Ovary (tissue), 9 donors: ENCODE results near the gene PRR5. TPM values are rescaled to one million over a fixed set of nuclear protein-coding genes. Genes with fewer than 3 reads are reported as not detected.

Source experiments
- DNase-seq, 5 donors: peaks; one replicate each; pipeline ENCODE4 v3.0.0-alpha.2; 2019 to 2020
- H3K27ac ChIP-seq, 2 donors: fragments of 200-600 bp; one replicate each; pipeline versions ENCODE4 v1.5.1 to v1.8.0; 2019 to 2022
- H3K27me3 ChIP-seq: fragments of 200-600 bp; one replicate; pipeline ENCODE4 v1.8.0; 2022
- H3K36me3 ChIP-seq: fragments of 200-600 bp; sonication (generic); one replicate; pipeline ENCODE4 v1.5.1; 2019
- H3K4me1 ChIP-seq: one replicate; pipeline ENCODE4 v1.8.1; 2013; ENCODE audit warnings: mild to moderate bottlenecking, moderate library complexity; ENCODE audit not compliant: insufficient read depth
- H3K4me3 ChIP-seq: fragments of 200-600 bp; sonication (generic); one replicate; pipeline ENCODE4 v1.5.1; 2017
- H3K9me3 ChIP-seq, 2 donors: fragments of 200-600 bp in 1 of 2; sonication (generic) in 1 of 2; one replicate each; pipeline versions ENCODE4 v1.5.1 to v1.8.1; 2013 to 2019; ENCODE audit warnings: mild to moderate bottlenecking in 1 of 2, moderate library complexity in 1 of 2
- CTCF ChIP-seq, 3 donors: fragments of 450-650 bp in 2 of 3; fragments of 200-600 bp in 1 of 3; IDR thresholded peaks; one replicate each; pipeline versions ENCODE4 v1.5.1 to v1.8.0; 2016 to 2022; ENCODE audit warnings: antibody characterized with exemption in 3 of 3, mild to moderate bottlenecking in 1 of 3
- EP300 ChIP-seq: sonication (generic); formaldehyde crosslinking; IDR thresholded peaks from one replicate; pipeline ENCODE4 v1.6.1; 2017; ENCODE audit warnings: antibody characterized with exemption
- POLR2A ChIP-seq: fragments of 450-650 bp; IDR thresholded peaks from one replicate; pipeline ENCODE4 v1.6.1; 2017; ENCODE audit warnings: antibody characterized with exemption, mild to moderate bottlenecking, moderate library complexity
- WGBS, 3 donors: extraction: QIAGEN DNeasy Blood & Tissue Kit in 1 of 3; methylation state at CpG; one replicate each; pipeline versions ENCODE4 v1.1.5 to v1.1.7; 2013 to 2017; 5-methylcytosine and 5-hydroxymethylcytosine counted together
- intact Hi-C, 4 donors: fragments of 100-400 bp; cut with DNase I; formaldehyde crosslinking; loops; one replicate each; pipeline versions ENCODE4 v1.11.0 to v1.15.1; 2022 to 2023
- polyA plus RNA-seq, 2 donors: library from polyadenylated mRNA; stranded (reverse); fragments of 200-250 nt in 1 of 2; fragments of 350-450 nt in 1 of 2; fragmentation: Illumina TruSeq in 1 of 2; extraction: RNeasy Lipid Tissue Mini Kit (QIAGEN cat#74804) in 1 of 2; gene quantifications; one replicate each; pipeline ENCODE4 v1.2.3, GENCODE V29; 2013 to 2014
- total RNA-seq, 7 donors: library from RNA; depleted of rRNA in 2 of 7; stranded (reverse); fragments of >200 nt in 2 of 7; fragmentation: NEBNext Ultra II Directional in 3 of 7; extraction: Animal tissue kit (Norgen Biotek cat#: 25700) in 3 of 7; gene quantifications; one replicate each; pipeline versions ENCODE4 v1.1.0 to v1.2.4, GENCODE V29; 2016 to 2023
- donor health status: DM: no; HTN: no; CAD: no; lungs with moderate emphysema.
- donor health status: DM: no; HTN: no; CAD: no.
- donor health status: Bipolar disorder and iron deficiency.
- donor health status: DM: yes; HTN: yes; CAD: no.
- donor health status: DM: no; HTN: no; CAD: no.
- donor health status: DM: yes; HTN: yes; CAD: no.

The PRR5 gene
- total and polyA plus RNA-seq, 9 donors = 4.0 to 21.1 (median 16.8) TPM

GRCh38 chr22:44719586-44720368, 17.8 kb downstream of the PRR5 start:
- H3K4me3 ChIP-seq = no peak overlapping the region
- H3K27ac ChIP-seq = no peak overlapping the region
- DNase-seq = peak in 2 of 5 donors; percentile 53 to 60
- intact Hi-C loops = no loop called here
- no peaks in the 10 kb centered on the region for H3K4me1 ChIP-seq
- H3K36me3 ChIP-seq = no peaks in the 10 kb centered on the region
- no peaks in the 10 kb centered on the region for H3K9me3 ChIP-seq
- no peaks in the 10 kb centered on the region for H3K27me3 ChIP-seq
- TF ChIP-seq CTCF (IDR thresholded peaks at IDR 0.05) (no peak), EP300 (no peak), POLR2A (no peak)
- 68 to 86% (median 81%) methylated on average over 13 of the region's 13 CpGs for WGBS, 3 donors

DNA sequence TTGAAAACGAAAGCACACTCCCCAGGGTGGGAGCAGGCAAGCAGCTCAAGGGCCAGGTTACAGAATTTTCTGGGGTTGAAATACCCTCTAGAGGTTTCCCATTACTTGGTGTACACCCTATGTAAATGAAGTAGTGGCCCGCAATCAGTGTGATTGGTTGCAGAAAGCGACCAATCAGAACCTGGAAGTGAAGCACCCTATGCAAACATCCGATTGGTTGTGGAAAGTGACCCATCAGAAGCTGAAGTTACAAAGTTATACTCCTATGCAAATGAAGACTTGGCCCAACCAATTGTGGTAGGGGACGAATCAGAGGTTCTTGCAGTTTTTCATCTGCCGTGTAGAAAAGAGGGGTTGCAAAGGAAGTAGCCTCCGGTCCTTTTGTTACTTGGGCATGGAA, 19.2 kb downstream of the PRR5 start:
- no peak for TF ChIP-seq POLR2A
- no peak for TF ChIP-seq CTCF (IDR thresholded peaks at IDR 0.05)
- no peak for TF ChIP-seq EP300
- DNase-seq = no peak
- Histone ChIP-seq H3K9me3 (no peaks in the 10 kb centered on the region), H3K27me3 (no peaks in the 10 kb centered on the region), H3K36me3 (no peaks in the 10 kb centered on the region), H3K27ac (no peak overlapping the region), H3K4me3 (no peak overlapping the region), H3K4me1 (no peaks in the 10 kb centered on the region)
- WGBS, 3 donors = 86 to 90% (median 89%) methylated on average over 7 of the region's 7 CpGs
- intact Hi-C loops = no loop called here

DNA sequence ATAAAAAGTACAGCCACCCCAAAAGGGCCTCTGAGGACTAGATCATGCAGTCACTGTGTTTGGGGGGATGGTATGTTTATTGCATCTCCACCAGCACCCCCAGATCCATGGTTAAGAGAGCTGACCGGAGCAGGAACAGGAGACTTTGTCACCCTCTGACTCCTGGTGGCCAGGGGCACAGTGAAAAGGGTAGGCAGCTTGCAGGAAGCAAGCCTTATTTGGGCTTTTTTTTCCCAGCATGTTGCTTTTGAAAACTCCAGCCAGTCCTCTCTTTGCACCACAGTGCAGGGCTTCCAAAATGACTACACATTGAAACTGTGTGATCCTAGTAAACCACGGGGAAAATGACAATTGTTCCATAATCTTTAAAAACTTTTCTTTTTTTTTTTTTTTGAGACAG, 20.6 kb downstream of the PRR5 start:
- 91 to 94% (median 91%) methylated on average over 2 of the region's 2 CpGs for whole genome bisulfite sequencing, 3 donors
- Histone ChIP-seq H3K36me3 (no peaks in the 10 kb centered on the region), H3K9me3 (no peaks in the 10 kb centered on the region), H3K27ac (no peak overlapping the region), H3K27me3 (no peaks in the 10 kb centered on the region), H3K4me3 (no peak overlapping the region), H3K4me1 (no peaks in the 10 kb centered on the region)
- DNase-seq = no peak
- TF ChIP-seq CTCF (IDR thresholded peaks at IDR 0.05) (no peak), POLR2A (no peak), EP300 (no peak)
- intact Hi-C loops = no loop called here

GRCh38 chr22:44723801-44724200, 21.8 kb downstream of the PRR5 start:
- DNase-seq = no peak
- H3K36me3 ChIP-seq = no peaks in the 10 kb centered on the region

More at GRCh38 chr22:44723801-44724200, 21.8 kb downstream of the PRR5 start:
- Histone ChIP-seq H3K27me3 (no peaks in the 10 kb centered on the region), H3K4me3 (no peak overlapping the region), H3K9me3 (no peaks in the 10 kb centered on the region), H3K4me1 (no peaks in the 10 kb centered on the region), H3K27ac (no peak overlapping the region)
- no peak for TF ChIP-seq CTCF (IDR thresholded peaks at IDR 0.05)
- no peak for TF ChIP-seq POLR2A
- no peak for TF ChIP-seq EP300
- intact Hi-C loops = no loop called here
- 89 to 100% (median 94%) methylated on average over 2 of the region's 2 CpGs for whole genome bisulfite sequencing, 3 donors
